Neural cell (in vitro differentiated cells): ENCODE results near the gene PLD4. TPM values are rescaled to one million over a fixed set of nuclear protein-coding genes. Genes with fewer than 3 reads are reported as not detected.

Experiments used
- H2AFZ ChIP-seq: fragments of 200-600, 300-800 bp; sonication (generic), shearing (Covaris generic); 2 replicates; pipeline ENCODE4 v1.6.0; 2014; ENCODE audit warnings: low read depth, mild to moderate bottlenecking, antibody characterized with exemption, low read length, moderate library complexity
- H3F3A ChIP-seq: fragments of 200-600 bp; shearing (Covaris generic); 2 replicates; pipeline ENCODE4 v1.6.1; 2016; ENCODE audit warnings: mild to moderate bottlenecking, moderate library complexity, mixed read lengths, antibody characterized with exemption, low read length; ENCODE audit not compliant: insufficient read depth, poor library complexity, severe bottlenecking
- H3K27ac ChIP-seq: fragments of 200-600, 300-800 bp; sonication (generic), shearing (Covaris generic); 2 replicates; pipeline ENCODE4 v1.5.1; 2014; ENCODE audit warnings: mild to moderate bottlenecking, low read length, moderate library complexity
- H3K27me3 ChIP-seq: fragments of 300-800, 200-600 bp; sonication (generic), shearing (Covaris generic); 2 replicates; pipeline ENCODE4 v1.6.0; 2014; ENCODE audit warnings: mild to moderate bottlenecking, low read depth, low read length, moderate library complexity; ENCODE audit not compliant: insufficient read depth
- H3K36me3 ChIP-seq: fragments of 300-800, 200-600 bp; sonication (generic), shearing (Covaris generic); 2 replicates; pipeline ENCODE4 v1.5.1; 2014; ENCODE audit warnings: mild to moderate bottlenecking, antibody characterized with exemption, low read length, moderate library complexity; ENCODE audit not compliant: insufficient read depth
- H3K4me2 ChIP-seq: fragments of 300-800, 200-600 bp; sonication (generic), shearing (Covaris generic); 2 replicates; pipeline ENCODE4 v1.6.0; 2014; ENCODE audit warnings: mild to moderate bottlenecking, low read length
- H3K4me3 ChIP-seq: fragments of 300-800, 200-600 bp; sonication (generic), shearing (Covaris generic); 2 replicates; pipeline ENCODE4 v1.5.1; 2014; ENCODE audit warnings: mild to moderate bottlenecking, low read length, moderate library complexity
- H3K79me2 ChIP-seq: fragments of 200-600 bp; shearing (Covaris generic); replicated peaks from 2 replicates; pipeline ENCODE4 v1.6.0; 2014; ENCODE audit warnings: mild to moderate bottlenecking, low read length, moderate library complexity; ENCODE audit not compliant: insufficient read depth
- H3K9ac ChIP-seq: fragments of 300-800, 200-600 bp; sonication (generic), shearing (Covaris generic); 2 replicates; pipeline ENCODE4 v1.6.1; 2016; ENCODE audit warnings: mild to moderate bottlenecking, low read length, mixed read lengths
- H3K9me2 ChIP-seq: fragments of 200-600 bp; shearing (Covaris generic); 2 replicates; pipeline ENCODE4 v1.6.1; 2016; ENCODE audit warnings: mild to moderate bottlenecking, low read length, mixed read lengths; ENCODE audit not compliant: insufficient read depth
- H3K9me3 ChIP-seq: fragments of 200-600, 300-800 bp; sonication (generic), shearing (Covaris generic); 2 replicates; pipeline ENCODE4 v1.6.1; 2016; ENCODE audit warnings: mild to moderate bottlenecking, mixed run types, low read length, moderate library complexity, mixed read lengths
- H4K20me1 ChIP-seq: fragments of 200-600 bp; shearing (Covaris generic); 2 replicates; pipeline ENCODE4 v1.6.1; 2016; ENCODE audit warnings: mild to moderate bottlenecking, mixed run types; ENCODE audit not compliant: insufficient read depth
- EP300 ChIP-seq: fragments of 450-650 bp; conservative IDR thresholded peaks from 2 replicates; pipeline ENCODE4 v1.6.1; 2014; ENCODE audit warnings: antibody characterized with exemption, mild to moderate bottlenecking, moderate library complexity; ENCODE audit not compliant: poor library complexity, severe bottlenecking
- EZH2 ChIP-seq: fragments of 200-600, 300-800 bp; shearing (Covaris generic), sonication (generic); IDR thresholded peaks from 2 replicates; pipeline ENCODE4 v1.6.1; 2014; ENCODE audit warnings: antibody characterized with exemption, low read length, borderline replicate concordance, mild to moderate bottlenecking; ENCODE audit not compliant: insufficient read depth, poor library complexity, severe bottlenecking
- MXI1 ChIP-seq: fragments of 450-650 bp; conservative IDR thresholded peaks from 2 replicates; pipeline ENCODE4 v1.6.1; 2014; ENCODE audit warnings: antibody characterized with exemption, mild to moderate bottlenecking; ENCODE audit not compliant: poor library complexity, severe bottlenecking
- POLR2AphosphoS5 ChIP-seq: IDR thresholded peaks from 2 replicates; pipeline ENCODE4 v1.6.1; 2012
- RAD21 ChIP-seq: fragments of 450-650 bp; conservative IDR thresholded peaks from 2 replicates; pipeline ENCODE4 v1.6.1; 2014; ENCODE audit warnings: antibody characterized with exemption, mild to moderate bottlenecking, moderate library complexity
- SMC3 ChIP-seq: fragments of 450-650 bp; conservative IDR thresholded peaks from 2 replicates; pipeline ENCODE4 v1.6.1; 2014; ENCODE audit warnings: antibody characterized with exemption, mild to moderate bottlenecking, moderate library complexity; ENCODE audit not compliant: poor library complexity
- TAF1 ChIP-seq: IDR thresholded peaks from 2 replicates; pipeline ENCODE4 v1.6.1; 2012; ENCODE audit warnings: low read depth
- polyA plus RNA-seq: library from polyadenylated mRNA; depleted of rRNA; stranded (reverse); fragments of >200 nt; gene quantifications from 2 replicates; pipeline ENCODE4 v1.2.3, GENCODE V29; 2014
- TF ChIP-seq, protein P1 (sequence below): IDR thresholded peaks from 2 replicates; pipeline ENCODE4 v1.6.1; 2012; ENCODE audit warnings: borderline replicate concordance
- TF ChIP-seq, protein P2 (sequence below): fragments of 450-650 bp; IDR thresholded peaks from 2 replicates; pipeline ENCODE4 v1.5.1; 2014; ENCODE audit warnings: antibody characterized with exemption, mild to moderate bottlenecking, moderate library complexity; ENCODE audit not compliant: poor library complexity, severe bottlenecking

The PLD4 gene
- polyA plus RNA-seq, 1 donor from 2014 or later = not detected

DNA sequence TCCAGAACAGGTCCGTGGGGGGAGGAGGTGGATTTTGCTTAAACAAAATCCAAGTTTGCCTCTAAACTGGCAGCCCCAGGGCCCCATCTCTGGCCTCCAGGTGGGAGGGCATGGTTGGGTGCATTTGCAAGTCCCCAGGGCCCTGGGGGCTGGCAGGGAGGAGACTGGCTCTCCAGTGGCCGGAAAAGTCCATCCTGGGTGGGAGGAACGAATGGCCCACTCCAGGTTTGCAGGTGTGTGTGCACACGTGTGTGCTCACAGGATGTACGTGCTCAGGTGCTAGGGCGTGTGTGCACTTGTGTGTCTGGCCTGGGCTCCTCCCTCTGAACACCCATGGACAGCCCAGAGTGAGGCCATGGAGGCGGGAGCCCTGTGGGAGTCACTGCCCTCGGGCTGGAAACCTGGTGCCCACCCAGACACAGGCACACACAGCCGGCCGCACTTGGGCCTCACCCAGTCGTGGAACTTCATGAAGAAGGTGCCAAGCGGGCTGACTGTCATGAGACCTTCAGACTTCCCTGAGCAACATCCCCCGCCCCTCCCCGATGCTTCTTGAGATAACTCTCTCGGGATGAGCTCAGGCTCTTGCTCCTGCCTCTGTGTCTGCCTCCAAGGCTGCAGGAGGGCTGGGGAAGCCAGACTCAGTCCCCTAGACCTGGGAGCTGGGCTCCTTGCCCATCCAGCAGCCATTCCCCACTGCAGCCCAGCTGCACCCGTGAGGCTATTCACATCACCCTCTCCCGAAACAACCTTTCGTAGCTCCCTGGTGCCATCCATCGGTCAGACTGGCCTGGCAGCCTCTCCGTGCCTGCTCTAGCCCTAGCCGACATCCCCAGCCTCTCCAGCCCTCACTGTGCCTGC, 44.1 kb downstream of the PLD4 start:
- Histone ChIP-seq H3K79me2 (no peaks in the 10 kb centered on the region), H4K20me1 (no peaks in the 10 kb centered on the region), H3F3A (no peaks in the 10 kb centered on the region), H3K4me3 (no peak overlapping the region), H3K9me2 (no peaks in the 10 kb centered on the region), H3K36me3 (no peaks in the 10 kb centered on the region), H3K9ac (no peak overlapping the region), H3K27ac (no peak overlapping the region), H3K27me3 (no peaks in the 10 kb centered on the region), H2AFZ (no peak overlapping the region), H3K9me3 (no peaks in the 10 kb centered on the region), H3K4me2 (no peak overlapping the region)
- TF ChIP-seq, protein P1, sequence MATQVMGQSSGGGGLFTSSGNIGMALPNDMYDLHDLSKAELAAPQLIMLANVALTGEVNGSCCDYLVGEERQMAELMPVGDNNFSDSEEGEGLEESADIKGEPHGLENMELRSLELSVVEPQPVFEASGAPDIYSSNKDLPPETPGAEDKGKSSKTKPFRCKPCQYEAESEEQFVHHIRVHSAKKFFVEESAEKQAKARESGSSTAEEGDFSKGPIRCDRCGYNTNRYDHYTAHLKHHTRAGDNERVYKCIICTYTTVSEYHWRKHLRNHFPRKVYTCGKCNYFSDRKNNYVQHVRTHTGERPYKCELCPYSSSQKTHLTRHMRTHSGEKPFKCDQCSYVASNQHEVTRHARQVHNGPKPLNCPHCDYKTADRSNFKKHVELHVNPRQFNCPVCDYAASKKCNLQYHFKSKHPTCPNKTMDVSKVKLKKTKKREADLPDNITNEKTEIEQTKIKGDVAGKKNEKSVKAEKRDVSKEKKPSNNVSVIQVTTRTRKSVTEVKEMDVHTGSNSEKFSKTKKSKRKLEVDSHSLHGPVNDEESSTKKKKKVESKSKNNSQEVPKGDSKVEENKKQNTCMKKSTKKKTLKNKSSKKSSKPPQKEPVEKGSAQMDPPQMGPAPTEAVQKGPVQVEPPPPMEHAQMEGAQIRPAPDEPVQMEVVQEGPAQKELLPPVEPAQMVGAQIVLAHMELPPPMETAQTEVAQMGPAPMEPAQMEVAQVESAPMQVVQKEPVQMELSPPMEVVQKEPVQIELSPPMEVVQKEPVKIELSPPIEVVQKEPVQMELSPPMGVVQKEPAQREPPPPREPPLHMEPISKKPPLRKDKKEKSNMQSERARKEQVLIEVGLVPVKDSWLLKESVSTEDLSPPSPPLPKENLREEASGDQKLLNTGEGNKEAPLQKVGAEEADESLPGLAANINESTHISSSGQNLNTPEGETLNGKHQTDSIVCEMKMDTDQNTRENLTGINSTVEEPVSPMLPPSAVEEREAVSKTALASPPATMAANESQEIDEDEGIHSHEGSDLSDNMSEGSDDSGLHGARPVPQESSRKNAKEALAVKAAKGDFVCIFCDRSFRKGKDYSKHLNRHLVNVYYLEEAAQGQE = no peak

DNA sequence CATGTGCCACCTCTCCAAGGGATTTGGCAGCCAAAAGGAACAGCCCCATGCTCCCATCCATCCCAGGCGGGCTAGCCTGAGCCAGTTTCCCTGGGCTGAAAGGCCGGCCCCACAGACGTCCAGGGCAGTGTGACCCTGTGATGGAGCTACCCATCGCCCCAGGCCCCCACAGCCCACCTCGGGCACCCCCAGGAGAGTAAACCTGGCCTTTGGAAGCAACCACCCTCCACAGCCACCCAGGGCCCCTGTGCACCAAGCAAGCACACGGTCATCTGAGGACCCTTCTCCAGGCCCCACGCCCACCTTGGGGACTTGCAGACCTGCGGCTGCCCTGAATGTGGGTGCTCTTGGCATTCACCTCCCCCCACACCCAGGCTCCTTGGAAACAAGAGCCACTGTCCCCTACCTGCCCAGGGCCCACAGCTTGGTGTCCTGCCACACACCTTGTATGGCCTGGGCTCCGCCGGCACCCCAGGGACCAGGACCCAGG, 45.1 kb downstream of the PLD4 start:
- Histone ChIP-seq H3K27me3 (no peaks in the 10 kb centered on the region), H3K36me3 (no peaks in the 10 kb centered on the region), H3K9ac (no peak overlapping the region), H3K4me2 (no peak overlapping the region), H3K9me2 (no peaks in the 10 kb centered on the region), H3K4me3 (no peak overlapping the region), H2AFZ (no peak overlapping the region), H3K27ac (no peak overlapping the region), H3K79me2 (no peaks in the 10 kb centered on the region), H3K9me3 (no peaks in the 10 kb centered on the region), H3F3A (no peaks in the 10 kb centered on the region), H4K20me1 (no peaks in the 10 kb centered on the region)
- TF ChIP-seq EZH2 = no peak
- no peak for TF ChIP-seq SMC3
- no peak for TF ChIP-seq MXI1
- TF ChIP-seq TAF1 = no peak
- TF ChIP-seq, protein P2, sequence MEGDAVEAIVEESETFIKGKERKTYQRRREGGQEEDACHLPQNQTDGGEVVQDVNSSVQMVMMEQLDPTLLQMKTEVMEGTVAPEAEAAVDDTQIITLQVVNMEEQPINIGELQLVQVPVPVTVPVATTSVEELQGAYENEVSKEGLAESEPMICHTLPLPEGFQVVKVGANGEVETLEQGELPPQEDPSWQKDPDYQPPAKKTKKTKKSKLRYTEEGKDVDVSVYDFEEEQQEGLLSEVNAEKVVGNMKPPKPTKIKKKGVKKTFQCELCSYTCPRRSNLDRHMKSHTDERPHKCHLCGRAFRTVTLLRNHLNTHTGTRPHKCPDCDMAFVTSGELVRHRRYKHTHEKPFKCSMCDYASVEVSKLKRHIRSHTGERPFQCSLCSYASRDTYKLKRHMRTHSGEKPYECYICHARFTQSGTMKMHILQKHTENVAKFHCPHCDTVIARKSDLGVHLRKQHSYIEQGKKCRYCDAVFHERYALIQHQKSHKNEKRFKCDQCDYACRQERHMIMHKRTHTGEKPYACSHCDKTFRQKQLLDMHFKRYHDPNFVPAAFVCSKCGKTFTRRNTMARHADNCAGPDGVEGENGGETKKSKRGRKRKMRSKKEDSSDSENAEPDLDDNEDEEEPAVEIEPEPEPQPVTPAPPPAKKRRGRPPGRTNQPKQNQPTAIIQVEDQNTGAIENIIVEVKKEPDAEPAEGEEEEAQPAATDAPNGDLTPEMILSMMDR = no peak
- TF ChIP-seq EP300 = no peak
- TF ChIP-seq RAD21 = no peak
- TF ChIP-seq, protein P1 = no peak
- TF ChIP-seq POLR2AphosphoS5 = no peak
